IPS DF 19.7 (cell line): ENCODE data around the gene MBTPS1.

Experiments used
- DNase-seq: peaks from one replicate; pipeline ENCODE4 v3.0.0-alpha.2; 2013; ENCODE audit warnings: low read depth, low spot score

The MBTPS1 gene

GRCh38 chr16:84007520-84007919 lies 109.2 kb downstream of the MBTPS1 start:
- no peak for DNase-seq

GRCh38 chr16:84005391-84005790 lies 111.4 kb downstream of the MBTPS1 start:
- no peak for DNase-seq

- DNase-seq: no peak
Measured at GRCh38 chr16:84004442-84004841, 112.3 kb downstream of the MBTPS1 start.
